Inflammatory macrophage treated with lipopolysaccharide for 1 hour (primary cell): ENCODE measurements around the gene OR2T5.
"Not testable (repeated sequence)": the region's sequence is repeated elsewhere in the genome, so short reads cannot be mapped to it uniquely, and the experiment has no call there.

Experiments used
- DNase-seq, 2 donors: peaks; one replicate each; pipeline ENCODE4 v3.0.0-alpha.2; 2020 to 2022

Gene OR2T5

GRCh38 chr1:248507773-248508172, 19.4 kb downstream of the OR2T5 start, which contains the start of gene OR2G6:
Gene OR2G6 (plus strand): TSS chr1:248508073. CDS start chr1:248521647, 13,574 bp downstream.
- not testable (repeated sequence) for DNase-seq

GRCh38 chr1:248510217-248510616, 21.8 kb downstream of the OR2T5 start:
- DNase-seq = not testable (repeated sequence)

- no peak for DNase-seq
Observed at GRCh38 chr1:248521856-248522255, 33.5 kb downstream of the OR2T5 start.

GRCh38 chr1:248537449-248537848, 49.1 kb downstream of the OR2T5 start:
- DNase-seq = not testable (repeated sequence)
